22Rv1 (cell line): Measurements from ENCODE around the gene TENM4.
"Not testable (repeated sequence)": the region's sequence is repeated elsewhere in the genome, so short reads cannot be mapped to it uniquely, and the experiment has no call there.

Experiments used
- H3K27ac ChIP-seq: fragments of 450-650 bp; 2 replicates; pipeline ENCODE4 v1.5.1; 2017
- CTCF ChIP-seq: fragments of 450-650 bp; IDR thresholded peaks from 2 replicates; pipeline ENCODE4 v1.5.1; 2017; ENCODE audit warnings: mild to moderate bottlenecking
- ZFX ChIP-seq: fragments of 450-650 bp; IDR thresholded peaks from 2 replicates; pipeline ENCODE4 v1.6.1; 2017; ENCODE audit warnings: antibody characterized with exemption, borderline replicate concordance

The TENM4 gene

GRCh38 chr11:79227767-79228755 is 212.8 kb downstream of the TENM4 start:
- TF ChIP-seq CTCF (no peak), ZFX (no peak)
- H3K27ac ChIP-seq: no peak overlapping the region

GRCh38 chr11:79227308-79227707 is 213.5 kb downstream of the TENM4 start:
- TF ChIP-seq CTCF: no peak
- no peak for TF ChIP-seq ZFX
- no peak overlapping the region for H3K27ac ChIP-seq

- TF ChIP-seq ZFX: no peak
- no peak for TF ChIP-seq CTCF
- H3K27ac ChIP-seq: no peak overlapping the region
Measured at GRCh38 chr11:79226126-79226525, 214.7 kb downstream of the TENM4 start.

- H3K27ac ChIP-seq: not testable (repeated sequence)
Measured at GRCh38 chr11:79222163-79222562, 218.7 kb downstream of the TENM4 start.

- TF ChIP-seq ZFX: no peak
- TF ChIP-seq CTCF: no peak
- no peak overlapping the region for H3K27ac ChIP-seq
Measured at GRCh38 chr11:79221444-79222130, 219.2 kb downstream of the TENM4 start.

GRCh38 chr11:79220171-79220570 is 220.7 kb downstream of the TENM4 start:
- no peak for TF ChIP-seq CTCF
- no peak overlapping the region for H3K27ac ChIP-seq

GRCh38 chr11:79219186-79220045 is 221.4 kb downstream of the TENM4 start:
- H3K27ac ChIP-seq: no peak overlapping the region
- TF ChIP-seq ZFX: no peak
- TF ChIP-seq CTCF: no peak
